ENCODE measurements around the gene OR51B5.

DNA sequence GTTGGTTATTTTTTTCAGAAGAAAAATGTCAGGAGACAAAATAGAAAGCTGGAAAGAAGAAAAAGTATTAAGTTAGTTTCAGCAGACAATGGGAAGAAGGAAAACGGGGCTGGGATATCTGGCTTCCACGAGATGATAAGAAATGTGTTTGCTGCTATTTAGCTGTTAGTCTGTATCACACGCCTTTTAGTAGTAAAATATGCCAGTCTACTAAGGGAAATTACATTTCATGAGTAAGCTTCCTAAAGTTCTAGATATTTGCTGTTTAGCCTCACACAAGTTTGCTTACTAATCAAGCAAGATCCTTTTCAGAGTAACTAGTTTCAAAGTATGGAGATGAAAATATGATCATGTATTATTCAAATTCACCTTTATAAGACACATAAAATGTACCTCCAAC is 43.1 kb downstream of the OR51B5 start:
- TF ChIP-seq, protein P1, sequence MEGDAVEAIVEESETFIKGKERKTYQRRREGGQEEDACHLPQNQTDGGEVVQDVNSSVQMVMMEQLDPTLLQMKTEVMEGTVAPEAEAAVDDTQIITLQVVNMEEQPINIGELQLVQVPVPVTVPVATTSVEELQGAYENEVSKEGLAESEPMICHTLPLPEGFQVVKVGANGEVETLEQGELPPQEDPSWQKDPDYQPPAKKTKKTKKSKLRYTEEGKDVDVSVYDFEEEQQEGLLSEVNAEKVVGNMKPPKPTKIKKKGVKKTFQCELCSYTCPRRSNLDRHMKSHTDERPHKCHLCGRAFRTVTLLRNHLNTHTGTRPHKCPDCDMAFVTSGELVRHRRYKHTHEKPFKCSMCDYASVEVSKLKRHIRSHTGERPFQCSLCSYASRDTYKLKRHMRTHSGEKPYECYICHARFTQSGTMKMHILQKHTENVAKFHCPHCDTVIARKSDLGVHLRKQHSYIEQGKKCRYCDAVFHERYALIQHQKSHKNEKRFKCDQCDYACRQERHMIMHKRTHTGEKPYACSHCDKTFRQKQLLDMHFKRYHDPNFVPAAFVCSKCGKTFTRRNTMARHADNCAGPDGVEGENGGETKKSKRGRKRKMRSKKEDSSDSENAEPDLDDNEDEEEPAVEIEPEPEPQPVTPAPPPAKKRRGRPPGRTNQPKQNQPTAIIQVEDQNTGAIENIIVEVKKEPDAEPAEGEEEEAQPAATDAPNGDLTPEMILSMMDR (IDR thresholded peaks at IDR 0.05): no peak
- TF ChIP-seq EZH2 (IDR thresholded peaks at IDR 0.05; ENCODE audit: borderline replicate concordance, insufficient read depth, low read depth, low read length, poor library complexity, severe bottlenecking): no peak
